SK-N-SH (cell line): ENCODE results near the gene SERPINE1. TPM values are rescaled to one million over a fixed set of nuclear protein-coding genes. Genes with fewer than 3 reads are reported as not detected.
A peak's percentile ranks its signal among the peaks of the same experiment; 100 is the strongest.

Experiments
- CTCF ChIA-PET: fragments of 300-600, 350-600 bp; formaldehyde crosslinking; extraction: SDS; loops from one replicate; lab custom pipeline; 2021; lab: Yijun Ruan, JAX
- POLR2A ChIA-PET: fragments of 350-600 bp; sonication (Branson Sonifier 250); formaldehyde crosslinking; extraction: SDS; loops from one replicate; lab custom pipeline; 2020; ENCODE audit warnings: antibody characterized with exemption, inconsistent platforms; lab: Yijun Ruan, JAX
- DNase-seq: peaks from one replicate; pipeline ENCODE4 v3.0.0; 2012
- H2AFZ ChIP-seq: fragments of 200-600 bp; sonication (generic); 2 replicates; pipeline ENCODE4 v1.8.1; 2016; ENCODE audit warnings: antibody characterized with exemption, mild to moderate bottlenecking, low read depth
- H3F3A ChIP-seq: fragments of 200-600 bp; sonication (generic); replicated peaks from 2 replicates; pipeline ENCODE3; 2016; ENCODE audit warnings: antibody characterized with exemption, mild to moderate bottlenecking; ENCODE audit not compliant: insufficient read depth
- H3K27ac ChIP-seq, 2 experiments: fragments of 200-500 bp in 1 of 2; fragments of 200-600 bp in 1 of 2; sonication (Bioruptor generic) in 1 of 2; sonication (generic), shearing (Covaris generic) in 1 of 2; 2 replicates each; pipeline versions ENCODE4 v1.5.1 to v1.6.1; 2014 to 2016; ENCODE audit warnings: low read depth in 2 of 2, inconsistent platforms in 1 of 2, low read length in 1 of 2, mild to moderate bottlenecking in 1 of 2, mixed read lengths in 1 of 2
- H3K27me3 ChIP-seq: fragments of 200-600 bp; sonication (generic), shearing (Covaris generic); 2 replicates; pipeline ENCODE4 v1.6.1; 2016; ENCODE audit warnings: mixed run types; ENCODE audit not compliant: insufficient read depth
- H3K36me3 ChIP-seq, 2 experiments: fragments of 200-500 bp in 1 of 2; fragments of 200-600 bp in 1 of 2; sonication (Bioruptor generic) in 1 of 2; sonication (generic) in 1 of 2; replicated peaks in 1 of 2; 2 replicates each; pipeline versions ENCODE3 to v1.5.1; 2014 to 2016; ENCODE audit warnings: low read length in 1 of 2, mild to moderate bottlenecking in 1 of 2; ENCODE audit not compliant: insufficient read depth in 2 of 2, control insufficient read depth in 1 of 2
- H3K4me1 ChIP-seq, 2 experiments: fragments of 200-500 bp in 1 of 2; fragments of 200-600 bp in 1 of 2; sonication (Bioruptor generic) in 1 of 2; sonication (generic), shearing (Covaris generic) in 1 of 2; 2 replicates each; pipeline versions ENCODE4 v1.5.1 to v1.6.1; 2014 to 2016; ENCODE audit warnings: low read depth in 1 of 2, low read length in 1 of 2, mixed run types in 1 of 2; ENCODE audit not compliant: insufficient read depth in 2 of 2, control insufficient read depth in 1 of 2
- H3K4me2 ChIP-seq: fragments of 200-600 bp; sonication (generic), shearing (Covaris generic); 2 replicates; pipeline ENCODE4 v1.6.1; 2017; ENCODE audit warnings: mixed run types
- H3K4me3 ChIP-seq, 2 experiments: fragments of 200-500 bp in 1 of 2; fragments of 200-600 bp in 1 of 2; sonication (Bioruptor generic) in 1 of 2; sonication (generic), shearing (Covaris generic) in 1 of 2; 2 replicates each; pipeline versions ENCODE4 v1.5.1 to v1.8.1; 2014 to 2016; ENCODE audit warnings: low read depth in 2 of 2, inconsistent platforms in 1 of 2, low read length in 1 of 2, mild to moderate bottlenecking in 1 of 2, mixed read lengths in 1 of 2, moderate library complexity in 1 of 2
- H3K79me2 ChIP-seq: fragments of 200-600 bp; sonication (generic); 2 replicates; pipeline ENCODE4 v1.8.1; 2017; ENCODE audit warnings: mild to moderate bottlenecking; ENCODE audit not compliant: insufficient read depth
- H3K9ac ChIP-seq: fragments of 200-600 bp; sonication (generic); 2 replicates; pipeline ENCODE4 v1.6.1; 2017; ENCODE audit warnings: mixed run types
- H3K9me2 ChIP-seq: fragments of 200-600 bp; sonication (generic); 2 replicates; pipeline ENCODE4 v1.6.1; 2017; ENCODE audit warnings: mixed run types
- H3K9me3 ChIP-seq: fragments of 200-600 bp; sonication (generic); 2 replicates; pipeline ENCODE4 v1.6.1; 2017; ENCODE audit warnings: mixed run types, mild to moderate bottlenecking, moderate library complexity
- H4K20me1 ChIP-seq: fragments of 200-600 bp; sonication (generic); 2 replicates; pipeline ENCODE4 v1.6.1; 2017; ENCODE audit warnings: mild to moderate bottlenecking, mixed run types; ENCODE audit not compliant: insufficient read depth
- CHD2 ChIP-seq: fragments of 150-350 bp; IDR thresholded peaks from 2 replicates; pipeline ENCODE4 v1.6.1; 2018; ENCODE audit warnings: low read length; ENCODE audit not compliant: partially characterized antibody
- CTCF ChIP-seq: fragments of 200-600 bp; sonication (generic); IDR thresholded peaks from 2 replicates; pipeline ENCODE4 v1.6.1; 2017; ENCODE audit warnings: antibody characterized with exemption, mild to moderate bottlenecking, moderate library complexity
- ELF1 ChIP-seq: IDR thresholded peaks from 2 replicates; pipeline ENCODE4 v1.4.0; 2012
- EZH2phosphoT487 ChIP-seq: fragments of 200-600 bp; sonication (generic); IDR thresholded peaks from 2 replicates; pipeline ENCODE4 v1.6.1; 2017; ENCODE audit warnings: low read depth, mixed run types, mild to moderate bottlenecking, antibody characterized with exemption, moderate library complexity, borderline replicate concordance
- FOSL2 ChIP-seq: IDR thresholded peaks from 2 replicates; pipeline ENCODE4 v1.4.0; 2012; ENCODE audit warnings: low read depth, mild to moderate bottlenecking, moderate library complexity, borderline replicate concordance
- FOXJ3 ChIP-seq: sonication (generic); formaldehyde crosslinking; IDR thresholded peaks from 2 replicates; pipeline ENCODE4 v1.5.1; 2020; ENCODE audit warnings: mild to moderate bottlenecking, missing genetic modification reagents
- FOXM1 ChIP-seq: IDR thresholded peaks from 2 replicates; pipeline ENCODE4 v1.4.0; 2012; ENCODE audit warnings: low read depth, mild to moderate bottlenecking
- GATA2 ChIP-seq: sonication (generic); formaldehyde crosslinking; IDR thresholded peaks from 2 replicates; pipeline ENCODE4 v1.5.0; 2020; ENCODE audit warnings: mild to moderate bottlenecking, missing genetic modification reagents
- MEF2A ChIP-seq: IDR thresholded peaks from 2 replicates; pipeline ENCODE4 v1.4.0; 2012; ENCODE audit warnings: low read depth, borderline replicate concordance
- NFIC ChIP-seq: IDR thresholded peaks from 2 replicates; pipeline ENCODE4 v1.4.0; 2012; ENCODE audit warnings: borderline replicate concordance
- NRF1 ChIP-seq: IDR thresholded peaks from 2 replicates; pipeline ENCODE4 v1.6.1; 2012; ENCODE audit warnings: low read depth, mild to moderate bottlenecking, low read length
- PBX3 ChIP-seq: IDR thresholded peaks from 2 replicates; pipeline ENCODE4; 2012
- RAD21 ChIP-seq: IDR thresholded peaks from 2 replicates; pipeline ENCODE4 v1.6.1; 2012; ENCODE audit warnings: mild to moderate bottlenecking, low read length
- RCOR1 ChIP-seq: fragments of 150-350 bp; IDR thresholded peaks from 2 replicates; pipeline ENCODE4 v1.6.1; 2017; ENCODE audit warnings: antibody characterized with exemption, low read length
- REST ChIP-seq: IDR thresholded peaks from 2 replicates; pipeline ENCODE4 v1.6.1; 2012; ENCODE audit warnings: mild to moderate bottlenecking, low read depth, low read length, moderate library complexity
- RFX5 ChIP-seq: IDR thresholded peaks from 2 replicates; pipeline ENCODE4 v1.6.1; 2012; ENCODE audit warnings: mild to moderate bottlenecking, improper control_type of control experiment, low read length
- RXRA ChIP-seq: IDR thresholded peaks from 2 replicates; pipeline ENCODE4 v1.4.0; 2012; ENCODE audit warnings: low read depth, mild to moderate bottlenecking, borderline replicate concordance
- SIN3A ChIP-seq: IDR thresholded peaks from 2 replicates; pipeline ENCODE4 v1.6.1; 2012; ENCODE audit warnings: low read depth, mild to moderate bottlenecking, low read length, moderate library complexity, borderline replicate concordance
- SMC3 ChIP-seq: IDR thresholded peaks from 2 replicates; pipeline ENCODE4 v1.6.1; 2012; ENCODE audit warnings: low read depth, low read length, improper control_type of control experiment
- TAF1 ChIP-seq: IDR thresholded peaks from 2 replicates; pipeline ENCODE4 v1.6.1; 2012; ENCODE audit warnings: low read depth, mild to moderate bottlenecking, low read length, moderate library complexity, borderline replicate concordance
- TEAD4 ChIP-seq: IDR thresholded peaks from 2 replicates; pipeline ENCODE4 v1.4.0; 2012; ENCODE audit warnings: mild to moderate bottlenecking, borderline replicate concordance; ENCODE audit not compliant: insufficient read depth
- USF1 ChIP-seq: IDR thresholded peaks from 2 replicates; pipeline ENCODE4 v1.4.0; 2012; ENCODE audit warnings: low read depth, borderline replicate concordance
- YY1 ChIP-seq: IDR thresholded peaks from 2 replicates; pipeline ENCODE4 v1.4.0; 2012; ENCODE audit warnings: low read depth, mild to moderate bottlenecking
- WGBS: methylation state at CpG from one replicate; pipeline ENCODE4 v1.1.6; 2017; ENCODE audit warnings: low lambda C conversion rate; 5-methylcytosine and 5-hydroxymethylcytosine counted together
- polyA plus RNA-seq, 3 experiments: library from polyadenylated mRNA; depleted of rRNA; stranded (reverse); fragments of >200 nt; gene quantifications; 2 replicates each; pipeline ENCODE4 v1.2.3, GENCODE V29; 2012

The SERPINE1 gene
- polyA plus RNA-seq, 1 of the 3 experiments (the other 2 are of a cell fraction) = 4,174 TPM

- peak; percentile 77; the same call in 1 of the 2 replicates for TF ChIP-seq REST
- TF ChIP-seq RCOR1 = no peak; the same call in 1 of the 2 replicates
- no peak for TF ChIP-seq NRF1
- peak; percentile 97 for TF ChIP-seq TAF1
- TF ChIP-seq RFX5 = no peak
- TF ChIP-seq FOXM1 = no peak
- peak; percentile 100 for TF ChIP-seq SIN3A
- 0 out of 2 replicates have a peak, but pooled peaks have one; percentile 1 for TF ChIP-seq SMC3
- peak; percentile 61; the same call in 1 of the 2 replicates for TF ChIP-seq FOSL2
- TF ChIP-seq YY1 = peak; percentile 59; the same call in 1 of the 2 replicates
- no peak; the same call in 1 of the 2 replicates for TF ChIP-seq MEF2A
- peak; percentile 69 for TF ChIP-seq NFIC
- peak; percentile 44 for TF ChIP-seq CHD2
- TF ChIP-seq ELF1 = 0 out of 2 replicates have a peak, but pooled peaks have one; percentile 56
- no peak for TF ChIP-seq EZH2phosphoT487
Observed at GRCh38 chr7:101126651-101127459, at the start of gene SERPINE1 (continued).

GRCh38 chr7:101077303-101078086 is 49.4 kb upstream of the SERPINE1 start:
- no peak overlapping the region for H3K27ac ChIP-seq
- H3K36me3 ChIP-seq = no peaks in the 10 kb centered on the region
- H3K79me2 ChIP-seq = no peaks in the 10 kb centered on the region
- H3F3A ChIP-seq = peaks cover 17% of the 10 kb centered on the region
- H3K9me2 ChIP-seq = no peaks in the 10 kb centered on the region
- peak; percentile 88 for DNase-seq
- no peak overlapping the region for H3K9ac ChIP-seq
- WGBS = 23% methylated on average over 13 of the region's 13 CpGs
- H2AFZ ChIP-seq = 0 out of 2 replicates have a peak overlapping the region, but pooled peaks have one; percentile 30
- POLR2A ChIA-PET = no interaction called here
- H3K4me3 ChIP-seq = no peak overlapping the region
- peaks cover 14% of the 10 kb centered on the region; the same call in 1 of the 2 replicates for H3K27me3 ChIP-seq
- CTCF ChIA-PET = interaction anchor here (0.6 to 6.4 kb wide), 58 partner anchors 9 to 372 kb away, joined by 3 to 46 read pairs (median 5); partner anchors contain the start of genes ACHE, EPO, MOGAT3 and MUC12
- H3K4me1 ChIP-seq = no peaks in the 10 kb centered on the region
- H3K9me3 ChIP-seq = no peaks in the 10 kb centered on the region
- no peak overlapping the region for H3K4me2 ChIP-seq
- no peaks in the 10 kb centered on the region for H4K20me1 ChIP-seq
- TF ChIP-seq SMC3 = peak; percentile 80
- TF ChIP-seq PBX3 = no peak
- TF ChIP-seq CTCF = peak; percentile 99
- TF ChIP-seq FOXJ3 (CRISPR knock-in tag) = no peak
- TF ChIP-seq TEAD4 = no peak
- no peak for TF ChIP-seq RXRA
- TF ChIP-seq GATA2 (CRISPR knock-in tag) = no peak
- no peak for TF ChIP-seq RCOR1
- no peak for TF ChIP-seq CHD2
- no peak for TF ChIP-seq USF1
- TF ChIP-seq RAD21 = peak; percentile 88
